WTC11 (cell line): ENCODE measurements around the gene ARPC1B. TPM values are rescaled to one million over a fixed set of nuclear protein-coding genes. Genes with fewer than 3 reads are reported as not detected.

Experiments
- ATAC-seq: fragments of 200-7000 bp; cut with Tn5 transposase; 2 replicates; pipeline ENCODE4 v1.10.0; 2021; ENCODE audit warnings: mild to moderate bottlenecking, moderate library complexity
- CTCF ChIA-PET: fragments of 300-600 bp; sonication (Branson Sonifier 250); formaldehyde crosslinking; loops from one replicate; lab custom pipeline; 2021; ENCODE audit warnings: antibody characterized with exemption; lab: Charles Lee
- POLR2A ChIA-PET: fragments of 350-600 bp; sonication (Branson Sonifier 250); formaldehyde crosslinking; loops from one replicate; lab custom pipeline; 2021; ENCODE audit warnings: antibody characterized with exemption; lab: Charles Lee
- DNase-seq: peaks from one replicate; pipeline ENCODE4 v3.0.0; 2021; ENCODE audit warnings: low spot score
- H3K27ac Mint-ChIP-seq: 2 replicates; pipeline ENCODE4 v1.8.0; 2021; ENCODE audit warnings: mixed read lengths
- H3K27me3 Mint-ChIP-seq: 2 replicates; pipeline ENCODE4 v1.8.0; 2021; ENCODE audit warnings: low read depth, mild to moderate bottlenecking, moderate library complexity, mixed read lengths
- H3K36me3 Mint-ChIP-seq: 2 replicates; pipeline ENCODE4 v1.8.0; 2021; ENCODE audit warnings: mixed read lengths
- H3K4me1 Mint-ChIP-seq: 2 replicates; pipeline ENCODE4 v1.8.0; 2022; ENCODE audit warnings: mixed read lengths
- H3K4me3 Mint-ChIP-seq: 2 replicates; pipeline ENCODE4 v1.8.0; 2021; ENCODE audit warnings: mild to moderate bottlenecking, moderate library complexity, mixed read lengths
- H3K9me3 Mint-ChIP-seq: 2 replicates; pipeline ENCODE4 v1.8.0; 2021; ENCODE audit warnings: mixed read lengths
- CBFB ChIP-seq: sonication (generic); formaldehyde crosslinking; IDR thresholded peaks from 2 replicates; pipeline ENCODE4 v1.8.1; 2022; ENCODE audit warnings: mild to moderate bottlenecking, low read depth, missing genetic modification reagents
- FOXP1 ChIP-seq: sonication (generic); formaldehyde crosslinking; IDR thresholded peaks from 2 replicates; pipeline ENCODE4 v1.8.0; 2022; ENCODE audit warnings: missing genetic modification reagents, mild to moderate bottlenecking, moderate library complexity, borderline replicate concordance
- GTF2I ChIP-seq: fragments of 250-450 bp; sonication (Bioruptor Pico); conservative IDR thresholded peaks from 2 replicates; pipeline ENCODE4 v1.4.0; 2021; ENCODE audit warnings: mild to moderate bottlenecking
- HMGA2 ChIP-seq: fragments of 250-450 bp; sonication (Bioruptor Pico); IDR thresholded peaks from 2 replicates; pipeline ENCODE4 v1.4.0; 2021; ENCODE audit warnings: mild to moderate bottlenecking, moderate library complexity
- KAT7 ChIP-seq: sonication (generic); formaldehyde crosslinking; IDR thresholded peaks from 2 replicates; pipeline ENCODE4 v1.8.1; 2023; ENCODE audit warnings: missing genetic modification reagents, mild to moderate bottlenecking, borderline replicate concordance
- MYBL2 ChIP-seq: sonication (generic); formaldehyde crosslinking; IDR thresholded peaks from 2 replicates; pipeline ENCODE4 v1.8.1; 2023; ENCODE audit warnings: mild to moderate bottlenecking, moderate library complexity, missing genetic modification reagents
- NFYB ChIP-seq: sonication (generic); formaldehyde crosslinking; conservative IDR thresholded peaks from 2 replicates; pipeline ENCODE4 v1.8.0; 2022; ENCODE audit warnings: low read depth, missing genetic modification reagents
- NR1H2 ChIP-seq: sonication (generic); formaldehyde crosslinking; IDR thresholded peaks from 2 replicates; pipeline ENCODE4 v1.9.0; 2021; ENCODE audit warnings: mild to moderate bottlenecking, moderate library complexity, missing genetic modification reagents
- TCF7 ChIP-seq: sonication (generic); formaldehyde crosslinking; IDR thresholded peaks from 2 replicates; pipeline ENCODE4 v1.8.0; 2022; ENCODE audit warnings: mild to moderate bottlenecking, low read depth, missing genetic modification reagents, moderate library complexity
- ZNF423 ChIP-seq: fragments of 250-450 bp; sonication (Bioruptor Pico); IDR thresholded peaks from 2 replicates; pipeline ENCODE4 v2.1.2; 2022; ENCODE audit warnings: mild to moderate bottlenecking, moderate library complexity
- total RNA-seq: library from RNA; stranded (reverse); gene quantifications from 3 replicates; pipeline ENCODE4 v1.2.3, GENCODE V29; 2021
- TF ChIP-seq, protein P1 (sequence below): sonication (generic); formaldehyde crosslinking; IDR thresholded peaks from 2 replicates; pipeline ENCODE4 v1.8.1; 2023; ENCODE audit warnings: mild to moderate bottlenecking, missing genetic modification reagents
- TF ChIP-seq, protein P2 (sequence below): sonication (generic); formaldehyde crosslinking; conservative IDR thresholded peaks from 2 replicates; pipeline ENCODE4 v1.8.1; 2023; ENCODE audit warnings: mild to moderate bottlenecking, low read depth, missing genetic modification reagents, moderate library complexity
- TF ChIP-seq, protein P3 (sequence below): fragments of 250-450 bp; sonication (Bioruptor Pico); IDR thresholded peaks from 2 replicates; pipeline ENCODE4 v2.1.2; 2022; ENCODE audit warnings: mild to moderate bottlenecking, moderate library complexity
- TF ChIP-seq, protein P4 (sequence below): sonication (generic); formaldehyde crosslinking; IDR thresholded peaks from 2 replicates; pipeline ENCODE4 v1.8.1; 2022; ENCODE audit warnings: mild to moderate bottlenecking, missing genetic modification reagents, moderate library complexity, borderline replicate concordance
- TF ChIP-seq, protein P5 (sequence below): sonication (generic); formaldehyde crosslinking; IDR thresholded peaks from 2 replicates; pipeline ENCODE4 v1.8.1; 2023; ENCODE audit warnings: mild to moderate bottlenecking, moderate library complexity, missing genetic modification reagents
- TF ChIP-seq, protein P6 (sequence below): sonication (generic); formaldehyde crosslinking; IDR thresholded peaks from 2 replicates; pipeline ENCODE4 v1.8.1; 2023; ENCODE audit warnings: mild to moderate bottlenecking, missing genetic modification reagents
- TF ChIP-seq, protein P7 (sequence below): sonication (generic); formaldehyde crosslinking; IDR thresholded peaks from 2 replicates; pipeline ENCODE4 v1.8.1; 2023; ENCODE audit warnings: mild to moderate bottlenecking, missing genetic modification reagents, moderate library complexity
- TF ChIP-seq, protein P8 (sequence below): sonication (generic); formaldehyde crosslinking; IDR thresholded peaks from 2 replicates; pipeline ENCODE4 v1.8.1; 2022; ENCODE audit warnings: missing genetic modification reagents, borderline replicate concordance
- TF ChIP-seq, protein P9 (sequence below): sonication (generic); formaldehyde crosslinking; IDR thresholded peaks from 2 replicates; pipeline ENCODE4 v1.8.1; 2022; ENCODE audit warnings: low read depth, missing genetic modification reagents, borderline replicate concordance

ARPC1B gene
- total RNA-seq, 1 experiment from 2014 or later, result 66.2 TPM

DNA sequence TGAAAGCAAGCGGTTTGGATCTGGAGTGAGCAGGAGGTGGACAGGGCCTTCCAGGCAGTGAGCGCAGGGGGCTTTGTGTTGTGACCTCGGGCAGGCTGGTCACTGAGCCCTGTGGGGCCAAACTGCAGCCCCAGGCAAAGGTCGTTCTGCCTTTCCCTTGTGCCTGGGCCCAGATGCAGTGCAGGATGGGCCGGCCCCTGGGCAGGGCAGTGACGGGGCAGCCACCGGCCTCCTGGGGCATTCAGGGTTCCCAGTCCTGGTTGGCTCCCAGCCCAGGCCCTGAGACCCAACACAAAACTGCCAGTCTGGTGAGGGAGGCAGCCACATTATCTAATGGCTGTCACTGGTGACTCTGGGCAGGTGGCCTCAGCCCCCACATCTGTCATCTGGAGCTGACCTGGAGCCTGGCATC, 7.1 kb downstream of the ARPC1B start:
- no peak for ATAC-seq
- TF ChIP-seq, protein P1, sequence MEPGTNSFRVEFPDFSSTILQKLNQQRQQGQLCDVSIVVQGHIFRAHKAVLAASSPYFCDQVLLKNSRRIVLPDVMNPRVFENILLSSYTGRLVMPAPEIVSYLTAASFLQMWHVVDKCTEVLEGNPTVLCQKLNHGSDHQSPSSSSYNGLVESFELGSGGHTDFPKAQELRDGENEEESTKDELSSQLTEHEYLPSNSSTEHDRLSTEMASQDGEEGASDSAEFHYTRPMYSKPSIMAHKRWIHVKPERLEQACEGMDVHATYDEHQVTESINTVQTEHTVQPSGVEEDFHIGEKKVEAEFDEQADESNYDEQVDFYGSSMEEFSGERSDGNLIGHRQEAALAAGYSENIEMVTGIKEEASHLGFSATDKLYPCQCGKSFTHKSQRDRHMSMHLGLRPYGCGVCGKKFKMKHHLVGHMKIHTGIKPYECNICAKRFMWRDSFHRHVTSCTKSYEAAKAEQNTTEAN, result no peak
- TF ChIP-seq, protein P2, sequence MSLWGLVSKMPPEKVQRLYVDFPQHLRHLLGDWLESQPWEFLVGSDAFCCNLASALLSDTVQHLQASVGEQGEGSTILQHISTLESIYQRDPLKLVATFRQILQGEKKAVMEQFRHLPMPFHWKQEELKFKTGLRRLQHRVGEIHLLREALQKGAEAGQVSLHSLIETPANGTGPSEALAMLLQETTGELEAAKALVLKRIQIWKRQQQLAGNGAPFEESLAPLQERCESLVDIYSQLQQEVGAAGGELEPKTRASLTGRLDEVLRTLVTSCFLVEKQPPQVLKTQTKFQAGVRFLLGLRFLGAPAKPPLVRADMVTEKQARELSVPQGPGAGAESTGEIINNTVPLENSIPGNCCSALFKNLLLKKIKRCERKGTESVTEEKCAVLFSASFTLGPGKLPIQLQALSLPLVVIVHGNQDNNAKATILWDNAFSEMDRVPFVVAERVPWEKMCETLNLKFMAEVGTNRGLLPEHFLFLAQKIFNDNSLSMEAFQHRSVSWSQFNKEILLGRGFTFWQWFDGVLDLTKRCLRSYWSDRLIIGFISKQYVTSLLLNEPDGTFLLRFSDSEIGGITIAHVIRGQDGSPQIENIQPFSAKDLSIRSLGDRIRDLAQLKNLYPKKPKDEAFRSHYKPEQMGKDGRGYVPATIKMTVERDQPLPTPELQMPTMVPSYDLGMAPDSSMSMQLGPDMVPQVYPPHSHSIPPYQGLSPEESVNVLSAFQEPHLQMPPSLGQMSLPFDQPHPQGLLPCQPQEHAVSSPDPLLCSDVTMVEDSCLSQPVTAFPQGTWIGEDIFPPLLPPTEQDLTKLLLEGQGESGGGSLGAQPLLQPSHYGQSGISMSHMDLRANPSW (CRISPR knock-in tag), result no peak
- TF ChIP-seq FOXP1 (CRISPR knock-in tag) (peak; percentile 45; the same call in 1 of the 2 replicates), ZNF423 (no peak), CBFB (no peak), KAT7 (no peak)
- TF ChIP-seq, protein P3, sequence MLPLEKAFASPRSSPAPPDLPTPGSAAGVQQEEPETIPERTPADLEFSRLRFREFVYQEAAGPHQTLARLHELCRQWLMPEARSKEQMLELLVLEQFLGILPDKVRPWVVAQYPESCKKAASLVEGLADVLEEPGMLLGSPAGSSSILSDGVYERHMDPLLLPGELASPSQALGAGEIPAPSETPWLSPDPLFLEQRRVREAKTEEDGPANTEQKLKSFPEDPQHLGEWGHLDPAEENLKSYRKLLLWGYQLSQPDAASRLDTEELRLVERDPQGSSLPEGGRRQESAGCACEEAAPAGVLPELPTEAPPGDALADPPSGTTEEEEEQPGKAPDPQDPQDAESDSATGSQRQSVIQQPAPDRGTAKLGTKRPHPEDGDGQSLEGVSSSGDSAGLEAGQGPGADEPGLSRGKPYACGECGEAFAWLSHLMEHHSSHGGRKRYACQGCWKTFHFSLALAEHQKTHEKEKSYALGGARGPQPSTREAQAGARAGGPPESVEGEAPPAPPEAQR, result no peak
- Mint-ChIP-seq H3K4me1 (peaks cover 11% of the 10 kb centered on the region), H3K36me3 (peaks cover 15% of the 10 kb centered on the region), H3K27me3 (no peaks in the 10 kb centered on the region), H3K27ac (no peak overlapping the region), H3K4me3 (no peak overlapping the region), H3K9me3 (no peaks in the 10 kb centered on the region)
- ChIA-PET POLR2A (no interaction called here), CTCF (interaction anchor here (0.9 kb wide), 1 partner anchor 508 kb away, joined by 4 read pairs; no protein-coding TSS in a partner anchor)
- no peak for DNase-seq

DNA sequence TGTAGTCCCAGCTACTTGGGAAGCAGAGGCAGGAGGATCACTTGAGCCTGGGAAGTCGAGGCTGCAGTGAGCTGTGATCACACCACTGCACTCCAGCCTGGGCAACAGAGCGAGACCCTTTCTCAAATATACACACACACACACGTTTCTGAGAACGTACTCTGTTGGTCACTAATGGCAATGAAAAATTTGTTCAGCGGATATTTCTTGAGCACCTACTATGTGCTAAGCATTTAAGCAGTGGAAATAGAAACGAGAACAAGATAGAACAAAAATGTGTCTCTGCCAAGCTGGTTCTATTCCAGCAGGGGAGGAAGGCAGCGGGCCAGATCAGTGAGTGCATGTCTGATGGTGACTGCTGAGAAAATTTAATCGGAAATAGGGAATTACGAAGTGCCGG, 8.7 kb downstream of the ARPC1B start:
- Mint-ChIP-seq H3K4me1 (peaks cover 11% of the 10 kb centered on the region), H3K36me3 (peaks cover 19% of the 10 kb centered on the region), H3K27ac (peak overlapping the region; percentile 12; the same call in 1 of the 2 replicates), H3K9me3 (no peaks in the 10 kb centered on the region), H3K27me3 (no peaks in the 10 kb centered on the region), H3K4me3 (no peak overlapping the region)
- ATAC-seq (no peak), DNase-seq (no peak)
- ChIA-PET CTCF (no interaction called here), POLR2A (no interaction called here)
- TF ChIP-seq, protein P1, result no peak
- no peak for TF ChIP-seq MYBL2 (CRISPR knock-in tag)
- no peak for TF ChIP-seq TCF7 (CRISPR knock-in tag)
- TF ChIP-seq, protein P4, sequence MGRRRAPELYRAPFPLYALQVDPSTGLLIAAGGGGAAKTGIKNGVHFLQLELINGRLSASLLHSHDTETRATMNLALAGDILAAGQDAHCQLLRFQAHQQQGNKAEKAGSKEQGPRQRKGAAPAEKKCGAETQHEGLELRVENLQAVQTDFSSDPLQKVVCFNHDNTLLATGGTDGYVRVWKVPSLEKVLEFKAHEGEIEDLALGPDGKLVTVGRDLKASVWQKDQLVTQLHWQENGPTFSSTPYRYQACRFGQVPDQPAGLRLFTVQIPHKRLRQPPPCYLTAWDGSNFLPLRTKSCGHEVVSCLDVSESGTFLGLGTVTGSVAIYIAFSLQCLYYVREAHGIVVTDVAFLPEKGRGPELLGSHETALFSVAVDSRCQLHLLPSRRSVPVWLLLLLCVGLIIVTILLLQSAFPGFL, result no peak
- TF ChIP-seq NFYB (CRISPR knock-in tag), result no peak
- TF ChIP-seq, protein P5, sequence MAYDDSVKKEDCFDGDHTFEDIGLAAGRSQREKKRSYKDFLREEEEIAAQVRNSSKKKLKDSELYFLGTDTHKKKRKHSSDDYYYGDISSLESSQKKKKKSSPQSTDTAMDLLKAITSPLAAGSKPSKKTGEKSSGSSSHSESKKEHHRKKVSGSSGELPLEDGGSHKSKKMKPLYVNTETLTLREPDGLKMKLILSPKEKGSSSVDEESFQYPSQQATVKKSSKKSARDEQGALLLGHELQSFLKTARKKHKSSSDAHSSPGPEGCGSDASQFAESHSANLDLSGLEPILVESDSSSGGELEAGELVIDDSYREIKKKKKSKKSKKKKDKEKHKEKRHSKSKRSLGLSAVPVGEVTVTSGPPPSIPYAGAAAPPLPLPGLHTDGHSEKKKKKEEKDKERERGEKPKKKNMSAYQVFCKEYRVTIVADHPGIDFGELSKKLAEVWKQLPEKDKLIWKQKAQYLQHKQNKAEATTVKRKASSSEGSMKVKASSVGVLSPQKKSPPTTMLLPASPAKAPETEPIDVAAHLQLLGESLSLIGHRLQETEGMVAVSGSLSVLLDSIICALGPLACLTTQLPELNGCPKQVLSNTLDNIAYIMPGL (CRISPR knock-in tag), result no peak
- no peak for TF ChIP-seq GTF2I (CRISPR knock-in tag)
- TF ChIP-seq, protein P6, sequence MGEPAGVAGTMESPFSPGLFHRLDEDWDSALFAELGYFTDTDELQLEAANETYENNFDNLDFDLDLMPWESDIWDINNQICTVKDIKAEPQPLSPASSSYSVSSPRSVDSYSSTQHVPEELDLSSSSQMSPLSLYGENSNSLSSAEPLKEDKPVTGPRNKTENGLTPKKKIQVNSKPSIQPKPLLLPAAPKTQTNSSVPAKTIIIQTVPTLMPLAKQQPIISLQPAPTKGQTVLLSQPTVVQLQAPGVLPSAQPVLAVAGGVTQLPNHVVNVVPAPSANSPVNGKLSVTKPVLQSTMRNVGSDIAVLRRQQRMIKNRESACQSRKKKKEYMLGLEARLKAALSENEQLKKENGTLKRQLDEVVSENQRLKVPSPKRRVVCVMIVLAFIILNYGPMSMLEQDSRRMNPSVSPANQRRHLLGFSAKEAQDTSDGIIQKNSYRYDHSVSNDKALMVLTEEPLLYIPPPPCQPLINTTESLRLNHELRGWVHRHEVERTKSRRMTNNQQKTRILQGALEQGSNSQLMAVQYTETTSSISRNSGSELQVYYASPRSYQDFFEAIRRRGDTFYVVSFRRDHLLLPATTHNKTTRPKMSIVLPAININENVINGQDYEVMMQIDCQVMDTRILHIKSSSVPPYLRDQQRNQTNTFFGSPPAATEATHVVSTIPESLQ (CRISPR knock-in tag), result no peak
- TF ChIP-seq, protein P7, sequence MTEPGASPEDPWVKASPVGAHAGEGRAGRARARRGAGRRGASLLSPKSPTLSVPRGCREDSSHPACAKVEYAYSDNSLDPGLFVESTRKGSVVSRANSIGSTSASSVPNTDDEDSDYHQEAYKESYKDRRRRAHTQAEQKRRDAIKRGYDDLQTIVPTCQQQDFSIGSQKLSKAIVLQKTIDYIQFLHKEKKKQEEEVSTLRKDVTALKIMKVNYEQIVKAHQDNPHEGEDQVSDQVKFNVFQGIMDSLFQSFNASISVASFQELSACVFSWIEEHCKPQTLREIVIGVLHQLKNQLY (CRISPR knock-in tag), result no peak
- TF ChIP-seq HMGA2 (CRISPR knock-in tag), result no peak
- TF ChIP-seq NR1H2 (CRISPR knock-in tag), result no peak
- TF ChIP-seq, protein P8, sequence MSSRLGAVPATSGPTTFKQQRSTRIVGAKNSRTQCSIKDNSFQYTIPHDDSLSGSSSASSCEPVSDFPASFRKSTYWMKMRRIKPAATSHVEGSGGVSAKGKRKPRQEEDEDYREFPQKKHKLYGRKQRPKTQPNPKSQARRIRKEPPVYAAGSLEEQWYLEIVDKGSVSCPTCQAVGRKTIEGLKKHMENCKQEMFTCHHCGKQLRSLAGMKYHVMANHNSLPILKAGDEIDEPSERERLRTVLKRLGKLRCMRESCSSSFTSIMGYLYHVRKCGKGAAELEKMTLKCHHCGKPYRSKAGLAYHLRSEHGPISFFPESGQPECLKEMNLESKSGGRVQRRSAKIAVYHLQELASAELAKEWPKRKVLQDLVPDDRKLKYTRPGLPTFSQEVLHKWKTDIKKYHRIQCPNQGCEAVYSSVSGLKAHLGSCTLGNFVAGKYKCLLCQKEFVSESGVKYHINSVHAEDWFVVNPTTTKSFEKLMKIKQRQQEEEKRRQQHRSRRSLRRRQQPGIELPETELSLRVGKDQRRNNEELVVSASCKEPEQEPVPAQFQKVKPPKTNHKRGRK, result no peak
- TF ChIP-seq, protein P9, sequence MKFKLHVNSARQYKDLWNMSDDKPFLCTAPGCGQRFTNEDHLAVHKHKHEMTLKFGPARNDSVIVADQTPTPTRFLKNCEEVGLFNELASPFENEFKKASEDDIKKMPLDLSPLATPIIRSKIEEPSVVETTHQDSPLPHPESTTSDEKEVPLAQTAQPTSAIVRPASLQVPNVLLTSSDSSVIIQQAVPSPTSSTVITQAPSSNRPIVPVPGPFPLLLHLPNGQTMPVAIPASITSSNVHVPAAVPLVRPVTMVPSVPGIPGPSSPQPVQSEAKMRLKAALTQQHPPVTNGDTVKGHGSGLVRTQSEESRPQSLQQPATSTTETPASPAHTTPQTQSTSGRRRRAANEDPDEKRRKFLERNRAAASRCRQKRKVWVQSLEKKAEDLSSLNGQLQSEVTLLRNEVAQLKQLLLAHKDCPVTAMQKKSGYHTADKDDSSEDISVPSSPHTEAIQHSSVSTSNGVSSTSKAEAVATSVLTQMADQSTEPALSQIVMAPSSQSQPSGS (CRISPR knock-in tag), result no peak
